GM19240 (cell line): Measurements from ENCODE around the gene SCN1B.
"Not testable (repeated sequence)": the region's sequence is repeated elsewhere in the genome, so short reads cannot be mapped to it uniquely, and the experiment has no call there.

ENCODE experiments used
- DNase-seq: peaks from one replicate; pipeline ENCODE4 v3.0.0; 2011; ENCODE audit warnings: low spot score; ENCODE audit not compliant: insufficient read length

The SCN1B gene

GRCh38 chr19:35015954-35016351, 14.3 kb upstream of the SCN1B start:
- no peak for DNase-seq

GRCh38 chr19:35017507-35017906, 12.8 kb upstream of the SCN1B start:
- no peak for DNase-seq

GRCh38 chr19:35018379-35018778, 11.9 kb upstream of the SCN1B start:
- no peak for DNase-seq

GRCh38 chr19:35019144-35019543, 11.1 kb upstream of the SCN1B start:
- DNase-seq = no peak

GRCh38 chr19:35021016-35021415, 9.3 kb upstream of the SCN1B start:
- DNase-seq = no peak

GRCh38 chr19:35021596-35021995, 8.7 kb upstream of the SCN1B start:
- no peak for DNase-seq

GRCh38 chr19:35022460-35022859, 7.8 kb upstream of the SCN1B start:
- DNase-seq = no peak

GRCh38 chr19:35023428-35023827, 6.8 kb upstream of the SCN1B start:
- DNase-seq = no peak

GRCh38 chr19:35024095-35024494, 6.2 kb upstream of the SCN1B start:
- no peak for DNase-seq

GRCh38 chr19:35025969-35026368, 4.3 kb upstream of the SCN1B start:
- no peak for DNase-seq

GRCh38 chr19:35026418-35026817, 3.9 kb upstream of the SCN1B start:
- no peak for DNase-seq

- no peak for DNase-seq
Measured at GRCh38 chr19:35027009-35027408, 3.3 kb upstream of the SCN1B start.

- no peak for DNase-seq
Measured at GRCh38 chr19:35027851-35028599, 2.2 kb upstream of the SCN1B start.

GRCh38 chr19:35028600-35028885, 1.7 kb upstream of the SCN1B start:
- DNase-seq = not testable (repeated sequence)

- not testable (repeated sequence) for DNase-seq
Measured at GRCh38 chr19:35029275-35029736, 964 bp upstream of the SCN1B start.

GRCh38 chr19:35029737-35030256, 473 bp upstream of the SCN1B start:
- DNase-seq = no peak

- DNase-seq = no peak
Measured at GRCh38 chr19:35031072-35031881, 1.0 kb downstream of the SCN1B start.

GRCh38 chr19:35032356-35032865, 2.1 kb downstream of the SCN1B start:
- no peak for DNase-seq

GRCh38 chr19:35033067-35034004, 3.1 kb downstream of the SCN1B start:
- no peak for DNase-seq

GRCh38 chr19:35034005-35034502, 3.8 kb downstream of the SCN1B start:
- DNase-seq = no peak
